ENCODE results near the gene PAPOLB. TPM values are rescaled to one million over a fixed set of nuclear protein-coding genes. Genes with fewer than 3 reads are reported as not detected.

Gene PAPOLB
- total and polyA plus RNA-seq, 2 of the 4 experiments (the other 2 are of a cell fraction), result under 0.01 TPM; not detected in 1

GRCh38 chr7:4825081-4825480 lies 36.7 kb downstream of the PAPOLB start:
- ChIA-PET POLR2A (ENCODE audit: unreplicated experiment) (no interaction called here), CTCF (no interaction called here)
- ATAC-seq (ENCODE audit: low read depth) (no peak), DNase-seq (no peak)
- Histone ChIP-seq H2AFZ (replicated peaks; ENCODE audit: low read length, poor library complexity) (no peak overlapping the region), H3K4ac (ENCODE audit: low read depth, low read length) (no peak overlapping the region), H3K18ac (ENCODE audit: low read depth, low read length) (no peak overlapping the region), H4K20me1 (ENCODE audit: insufficient read depth, low read length) (no peaks in the 10 kb centered on the region), H4K8ac (ENCODE audit: low read depth in 2 of 2, low read length in 2 of 2) (no peak overlapping the region), H3K79me1 (ENCODE audit: low read depth in 1 of 2, low read length in 2 of 2) (no peaks in the 10 kb centered on the region), H3K9me1 (ENCODE audit: insufficient read depth, low read length) (no peaks in the 10 kb centered on the region), H4K91ac (ENCODE audit: insufficient read depth, low read depth, low read length) (no peak overlapping the region), H3K4me1 (ENCODE audit: control insufficient read depth, insufficient read depth, low read length) (no peaks in the 10 kb centered on the region; the same call in 1 of the 2 replicates), H3K27ac (ENCODE audit: insufficient read depth, low read length) (no peak overlapping the region), H3K14ac (replicated peaks; ENCODE audit: low read depth, low read length) (no peak overlapping the region), H3K27me3 (ENCODE audit: control insufficient read depth, insufficient read depth, low read length) (peaks cover 2% of the 10 kb centered on the region; the same call in 1 of the 2 replicates), H2BK5ac (ENCODE audit: low read depth, low read length, poor library complexity, severe bottlenecking) (no peak overlapping the region), H2BK20ac (ENCODE audit: low read depth, low read length) (no peak overlapping the region), H3K4me3 (ENCODE audit: insufficient read depth, low read depth, low read length) (no peak overlapping the region), H4K5ac (ENCODE audit: low read depth, low read length) (no peak overlapping the region), H3K9ac (ENCODE audit: low read depth, low read length) (no peak overlapping the region), H2BK120ac (ENCODE audit: low read depth, low read length) (no peak overlapping the region), H3K56ac (ENCODE audit: extremely low read depth, insufficient read depth, low read length) (no peak overlapping the region), H2AK5ac (ENCODE audit: low read depth, low read length) (no peak overlapping the region), H3K23ac (ENCODE audit: low read depth, low read length) (no peak overlapping the region), H3K9me3 (ENCODE audit: control insufficient read depth, insufficient read depth, low read length) (no peaks in the 10 kb centered on the region), H3K36me3 (ENCODE audit: control insufficient read depth, insufficient read depth, low read length) (no peaks in the 10 kb centered on the region), H3K4me2 (ENCODE audit: low read depth, low read length) (no peak overlapping the region), H2BK15ac (ENCODE audit: low read depth, low read length) (no peak overlapping the region), H2AK9ac (replicated peaks; ENCODE audit: low read depth, low read length, poor library complexity) (no peak overlapping the region)
- intact Hi-C loops (cut with micrococcal nuclease) (no loop called here), in situ Hi-C loops (cut with MboI; ENCODE audit: low sequenced_read_pairs) (no loop called here), dilution Hi-C loops (cut with HindIII; ENCODE audit: low sequenced_read_pairs, unreplicated experiment) (no loop called here)
- TF ChIP-seq SMC3 (IDR thresholded peaks at IDR 0.05; ENCODE audit: low read depth, low read length), result no peak
- no peak for TF ChIP-seq BHLHE40 (IDR thresholded peaks at IDR 0.05; ENCODE audit: low read depth, low read length)
- TF ChIP-seq RAD21 (IDR thresholded peaks at IDR 0.05; ENCODE audit: low read length), result no peak
- no peak for TF ChIP-seq CTCF (conservative IDR thresholded peaks at IDR 0.05; ENCODE audit: low read depth, low read length)
- TF ChIP-seq RFX5 (IDR thresholded peaks at IDR 0.05; ENCODE audit: low read depth, low read length), result no peak
- no peak for TF ChIP-seq MXI1 (IDR thresholded peaks at IDR 0.05; ENCODE audit: borderline replicate concordance, low read depth, low read length)
- TF ChIP-seq FOS (IDR thresholded peaks at IDR 0.05; ENCODE audit: low read depth, low read length), result no peak
- WGBS, 2 experiments (ENCODE audit: extremely low coverage in 2 of 2, insufficient read length in 1 of 2), result 88% methylated on average over 12 of the region's 15 CpGs; no CpG with 5 or more reads in 1 of the 2 experiments
- BruUV-seq (replicated peaks), result no TSS peak
